A673 (cell line): ENCODE measurements around the gene CREM.

ENCODE experiments used
- CTCF ChIP-seq: fragments of 300-800, 200-600 bp; sonication (generic); conservative IDR thresholded peaks from 2 replicates; pipeline ENCODE4 v1.5.1; 2017; ENCODE audit warnings: low read depth, mild to moderate bottlenecking, antibody characterized with exemption, low read length, moderate library complexity, mixed read lengths
- EZH2 ChIP-seq: fragments of 200-600 bp; sonication (generic); IDR thresholded peaks from 2 replicates; pipeline ENCODE4 v1.6.1; 2017; ENCODE audit warnings: borderline replicate concordance, low read depth, mild to moderate bottlenecking, mixed read lengths, antibody characterized with exemption, low read length; ENCODE audit not compliant: poor library complexity, severe bottlenecking

- TF ChIP-seq CTCF (no peak), EZH2 (no peak)
Observed at GRCh38 chr10:35224045-35224740, 97.5 kb downstream of the CREM start.
